GM18505 (cell line): ENCODE measurements around the gene PRMT1.

Source experiments
- ATAC-seq: cut with Tn5 transposase; IDR thresholded peaks from one replicate; pipeline ENCODE4 v1.9.1; 2021; ENCODE audit not compliant: unreplicated experiment
- POLR2A ChIP-seq: IDR thresholded peaks from 4 replicates; pipeline ENCODE4 v1.6.1; 2011; ENCODE audit warnings: borderline replicate concordance; ENCODE audit not compliant: insufficient read depth, insufficient read length; ENCODE audit errors: extremely low read depth

PRMT1 gene

DNA sequence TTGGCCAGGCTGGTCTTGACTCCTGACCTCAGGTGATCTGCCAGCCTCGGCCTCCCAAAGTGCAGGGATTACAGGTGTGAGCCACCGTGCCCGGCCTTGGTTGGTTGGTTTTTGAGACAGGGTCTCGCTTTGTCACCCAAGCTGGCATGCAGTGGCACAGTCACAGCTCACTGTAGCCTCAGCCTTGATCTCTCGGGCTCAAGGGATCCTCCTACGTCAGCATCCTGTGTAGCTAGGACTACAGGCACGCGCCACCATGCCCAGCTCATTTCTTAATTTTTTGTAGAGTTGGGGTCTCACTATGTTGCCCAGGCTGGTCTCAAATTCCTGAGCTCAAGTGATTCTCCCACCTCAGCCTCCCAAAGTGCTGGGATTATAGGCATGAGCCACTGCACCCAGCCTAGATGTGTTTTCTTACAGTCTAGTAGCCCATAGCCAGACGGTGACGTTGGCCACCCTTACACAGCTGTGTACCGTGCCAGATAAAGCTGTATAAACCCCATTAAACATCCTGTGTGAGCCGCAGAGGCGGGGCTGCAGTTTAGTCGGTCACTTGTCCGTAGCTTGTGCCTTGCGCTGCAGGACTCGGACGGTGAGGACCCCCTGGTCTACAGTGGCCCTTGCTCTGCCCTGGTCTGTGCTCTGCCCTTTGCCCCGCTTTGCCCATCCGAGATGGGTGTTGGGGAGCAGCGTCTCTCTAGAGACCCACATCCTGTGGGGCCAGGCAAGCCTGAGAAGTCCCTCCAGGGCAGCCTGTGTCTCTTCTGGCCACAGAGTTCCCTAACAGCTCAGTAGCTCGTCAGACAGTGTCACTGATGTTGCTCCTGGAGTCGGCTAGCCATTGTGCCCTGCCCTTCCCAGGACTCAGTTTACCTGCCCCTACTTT, 21.3 kb upstream of the PRMT1 start:
- no peak for TF ChIP-seq POLR2A
- no peak for ATAC-seq

- no peak for ATAC-seq
These were observed 20.5 kb upstream of the PRMT1 start for GRCh38 chr19:49656456-49657109.

DNA sequence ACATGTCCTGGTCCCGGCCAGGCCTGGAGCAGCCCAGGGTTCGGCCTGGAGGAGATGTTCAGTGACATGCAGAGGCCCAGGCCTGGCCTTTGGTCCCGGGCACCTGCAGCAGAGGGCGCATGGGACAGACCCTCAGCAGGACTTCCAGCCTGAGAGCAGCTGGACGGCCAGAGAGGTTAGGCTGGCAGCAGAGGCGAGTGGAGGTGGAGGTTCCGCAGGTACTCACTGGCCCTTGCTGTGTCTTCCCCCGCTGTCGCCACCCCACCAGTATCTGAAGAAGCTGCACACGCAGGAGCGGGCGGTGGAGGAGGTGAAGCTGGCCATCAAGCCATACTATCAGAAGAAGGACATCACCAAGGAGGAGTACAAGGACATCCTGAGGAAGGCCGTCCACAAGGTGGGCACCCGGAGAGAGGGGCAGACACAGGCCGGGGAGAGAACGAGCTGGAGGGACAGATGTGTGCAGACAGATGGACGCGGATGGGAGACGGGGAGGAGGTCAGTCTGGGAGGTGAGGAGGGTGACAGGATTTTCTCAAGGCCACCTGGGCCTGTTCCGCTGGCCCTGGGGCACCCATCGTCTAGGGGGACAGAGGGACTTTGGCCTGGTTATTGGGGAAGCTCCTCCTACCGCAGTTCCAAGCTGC, 19.5 kb upstream of the PRMT1 start:
- no peak for TF ChIP-seq POLR2A

More at GRCh38 chr19:49656456-49657109, 20.5 kb upstream of the PRMT1 start:
- TF ChIP-seq POLR2A = no peak

GRCh38 chr19:49658139-49658517, 18.9 kb upstream of the PRMT1 start:
- no peak for TF ChIP-seq POLR2A
- no peak for ATAC-seq

More for the DNA sequence above, 19.5 kb upstream of the PRMT1 start:
- no peak for ATAC-seq

GRCh38 chr19:49658566-49659442, 18.3 kb upstream of the PRMT1 start:
- peak; percentile 1 for TF ChIP-seq POLR2A
- no peak for ATAC-seq

DNA sequence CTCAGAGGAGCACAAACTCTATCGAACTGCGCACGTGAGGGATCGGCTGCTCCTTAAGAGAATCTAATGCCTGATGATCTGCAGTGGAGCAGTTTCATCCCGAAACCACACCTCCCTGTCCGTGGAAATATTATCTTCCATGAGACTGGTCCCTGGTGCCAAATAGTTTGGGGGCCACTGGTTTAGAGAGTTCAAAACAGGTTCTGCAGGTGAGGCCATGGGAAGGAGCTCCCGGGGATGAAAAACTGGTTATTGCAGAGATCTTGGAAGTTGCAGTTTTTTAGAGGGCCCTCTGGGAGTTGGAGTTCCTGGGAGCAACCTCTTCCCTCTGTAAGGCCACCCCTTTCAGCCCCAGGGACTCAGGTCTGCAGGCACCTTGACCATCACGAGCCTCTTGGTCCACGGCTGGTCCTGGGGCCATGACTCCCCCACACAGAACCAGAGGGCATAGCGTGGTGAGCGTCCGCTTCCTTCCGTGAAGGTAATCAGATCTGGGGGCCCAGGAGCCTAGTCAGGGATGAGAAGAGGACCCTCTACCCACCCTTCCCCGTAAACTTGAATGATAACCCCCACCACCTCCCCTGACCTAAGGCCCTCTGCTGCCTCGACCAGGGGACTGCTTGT, 16.6 kb upstream of the PRMT1 start:
- no peak for ATAC-seq
- TF ChIP-seq POLR2A = no peak

- TF ChIP-seq POLR2A = no peak
- ATAC-seq = no peak
These were observed 15.1 kb upstream of the PRMT1 start for GRCh38 chr19:49662011-49662410.

GRCh38 chr19:49663224-49663623, 13.8 kb upstream of the PRMT1 start:
- TF ChIP-seq POLR2A = no peak
- ATAC-seq = no peak

DNA sequence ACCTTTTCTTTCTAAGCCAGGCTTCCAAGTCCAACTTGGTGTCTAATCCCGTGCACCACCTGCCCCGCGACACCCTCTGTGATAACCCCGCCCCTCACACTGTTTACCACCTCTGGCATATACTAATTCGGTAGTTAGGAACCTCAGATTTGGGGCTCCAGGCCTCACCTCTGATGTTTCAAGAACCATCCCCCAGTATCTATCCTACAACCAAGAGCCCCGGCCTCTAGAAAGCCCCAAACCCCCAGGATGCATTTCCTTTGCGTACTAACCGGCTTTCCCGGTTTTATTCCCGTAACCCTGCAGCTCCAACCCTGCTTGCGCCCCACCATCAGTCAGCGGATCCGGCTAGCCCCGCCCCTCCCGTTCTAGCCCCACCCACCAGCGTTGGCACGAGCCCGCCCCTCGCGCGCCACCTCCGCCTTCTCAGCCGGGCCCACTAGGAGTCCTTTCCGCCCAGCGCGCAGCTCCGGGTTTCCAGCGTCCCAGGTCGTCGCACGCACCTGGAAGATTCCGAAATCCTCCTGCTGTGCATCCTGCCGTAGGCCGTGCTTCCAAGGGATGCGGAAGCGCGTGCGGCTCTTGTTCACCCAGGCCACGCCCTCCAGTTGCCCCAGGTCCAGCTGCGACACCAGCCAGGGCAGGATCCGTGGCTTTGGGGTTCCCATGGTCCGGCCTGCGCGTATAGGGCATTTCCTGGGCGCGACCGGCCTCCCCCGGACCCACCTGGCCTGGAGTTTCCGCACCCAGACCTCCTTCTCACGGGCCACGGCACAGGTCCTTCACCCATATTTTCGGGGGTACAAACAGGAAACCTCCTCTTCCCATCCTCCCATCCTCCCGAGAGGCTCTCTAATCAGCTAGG, 12.7 kb upstream of the PRMT1 start:
- TF ChIP-seq POLR2A = peak; percentile 69
- ATAC-seq = peak; percentile 51

DNA sequence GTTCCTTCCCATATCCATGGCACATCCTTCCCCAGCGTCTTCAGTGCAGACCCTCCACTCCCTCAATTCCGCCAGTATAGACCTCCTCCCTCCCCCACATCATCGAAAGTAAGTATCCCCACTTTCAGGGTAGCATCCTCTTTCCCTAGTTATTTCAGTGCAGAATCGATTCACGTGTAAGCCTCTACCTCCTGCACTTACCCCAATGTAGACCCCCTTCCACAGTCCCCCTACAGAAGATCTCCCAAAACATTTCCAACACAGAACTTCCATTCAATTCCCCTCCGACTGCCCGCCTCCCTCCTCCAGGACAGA, 12.1 kb upstream of the PRMT1 start:
- ATAC-seq = no peak
- no peak for TF ChIP-seq POLR2A

- TF ChIP-seq POLR2A = peak; percentile 71
- ATAC-seq = peak; percentile 77
These were observed 11.5 kb upstream of the PRMT1 start, which contains the start of the genes BCL2L12 and IRF3 for GRCh38 chr19:49665351-49666119. TSS of gene BCL2L12 (plus strand) at chr19:49665933. CDS start at chr19:49666693, 760 bp downstream. TSS of gene IRF3 (minus strand) at chr19:49665857. CDS start at chr19:49664838, 1,019 bp downstream.
